Measurements from ENCODE around the gene JAZF1.

GRCh38 chr7:27955011-27955410 lies 225.6 kb downstream of the JAZF1 start:
- TF ChIP-seq, protein P1, sequence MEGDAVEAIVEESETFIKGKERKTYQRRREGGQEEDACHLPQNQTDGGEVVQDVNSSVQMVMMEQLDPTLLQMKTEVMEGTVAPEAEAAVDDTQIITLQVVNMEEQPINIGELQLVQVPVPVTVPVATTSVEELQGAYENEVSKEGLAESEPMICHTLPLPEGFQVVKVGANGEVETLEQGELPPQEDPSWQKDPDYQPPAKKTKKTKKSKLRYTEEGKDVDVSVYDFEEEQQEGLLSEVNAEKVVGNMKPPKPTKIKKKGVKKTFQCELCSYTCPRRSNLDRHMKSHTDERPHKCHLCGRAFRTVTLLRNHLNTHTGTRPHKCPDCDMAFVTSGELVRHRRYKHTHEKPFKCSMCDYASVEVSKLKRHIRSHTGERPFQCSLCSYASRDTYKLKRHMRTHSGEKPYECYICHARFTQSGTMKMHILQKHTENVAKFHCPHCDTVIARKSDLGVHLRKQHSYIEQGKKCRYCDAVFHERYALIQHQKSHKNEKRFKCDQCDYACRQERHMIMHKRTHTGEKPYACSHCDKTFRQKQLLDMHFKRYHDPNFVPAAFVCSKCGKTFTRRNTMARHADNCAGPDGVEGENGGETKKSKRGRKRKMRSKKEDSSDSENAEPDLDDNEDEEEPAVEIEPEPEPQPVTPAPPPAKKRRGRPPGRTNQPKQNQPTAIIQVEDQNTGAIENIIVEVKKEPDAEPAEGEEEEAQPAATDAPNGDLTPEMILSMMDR (conservative IDR thresholded peaks at IDR 0.05; ENCODE audit: low read depth, low read length): no peak
- TF ChIP-seq POLR2A (IDR thresholded peaks at IDR 0.05; ENCODE audit: low read depth, low read length) (no peak), CHD1 (IDR thresholded peaks at IDR 0.05; ENCODE audit: low read depth, low read length) (no peak), RAD21 (IDR thresholded peaks at IDR 0.05; ENCODE audit: low read length) (no peak), USF2 (IDR thresholded peaks at IDR 0.05; ENCODE audit: low read depth, low read length) (no peak), CEBPB (IDR thresholded peaks at IDR 0.05; ENCODE audit: low read depth, low read length) (no peak)

All from IMR-90 (cell line).